ENCODE data around the gene ARHGAP10.

- TF ChIP-seq CTCF (IDR thresholded peaks at IDR 0.05; ENCODE audit: borderline replicate concordance, extremely low read depth, low read length, poor library complexity, severe bottlenecking) (no peak), EZH2 (IDR thresholded peaks at IDR 0.05; ENCODE audit: borderline replicate concordance, low read depth, low read length, severe bottlenecking) (no peak)
Measured at GRCh38 chr4:147855571-147856009, 123.7 kb downstream of the ARHGAP10 start.

All from DND-41 (cell line).